Activated naive CD4-positive, alpha-beta T cell treated with anti-CD3 and anti-CD28 coated beads for 36 hours (primary cell): Measurements from ENCODE around the gene SMIM13. TPM values are rescaled to one million over a fixed set of nuclear protein-coding genes. Genes with fewer than 3 reads are reported as not detected.
A peak's percentile ranks its signal among the peaks of the same experiment; 100 is the strongest.

ENCODE experiments used
- CTCF ChIA-PET: fragments of 350-600 bp; sonication (Branson Sonifier 250); formaldehyde crosslinking; loops from one replicate; lab custom pipeline; 2021; ENCODE audit warnings: antibody characterized with exemption; lab: Charles Lee
- DNase-seq: peaks from one replicate; pipeline ENCODE4 v3.0.0-alpha.2; 2020
- H3K27ac Mint-ChIP-seq: one replicate; pipeline ENCODE4 v1.8.0; 2021; ENCODE audit warnings: mild to moderate bottlenecking, mixed read lengths
- H3K27me3 Mint-ChIP-seq: one replicate; pipeline ENCODE4 v1.8.0; 2021; ENCODE audit warnings: low read depth, mixed read lengths
- H3K36me3 Mint-ChIP-seq: one replicate; pipeline ENCODE4 v1.8.0; 2021; ENCODE audit warnings: low read depth, mixed read lengths
- H3K4me1 Mint-ChIP-seq: one replicate; pipeline ENCODE4 v1.8.0; 2021; ENCODE audit warnings: low read depth, mixed read lengths
- H3K4me3 Mint-ChIP-seq: one replicate; pipeline ENCODE4 v1.8.0; 2021; ENCODE audit warnings: mild to moderate bottlenecking, moderate library complexity, mixed read lengths
- H3K9me3 Mint-ChIP-seq: one replicate; pipeline ENCODE4 v1.8.0; 2021; ENCODE audit warnings: mixed read lengths
- intact Hi-C: fragments of 100-400 bp; cut with micrococcal nuclease; formaldehyde crosslinking; loops from one replicate; pipeline ENCODE4 v1.15.1; 2023
- total RNA-seq, 2 experiments: library from RNA; stranded (reverse); gene quantifications; one replicate each; pipeline ENCODE4 v1.2.3, GENCODE V29; 2021

The SMIM13 gene
- total RNA-seq, 2 experiments from 2014 or later, result 5.7 to 7.1 TPM

- H3K36me3 Mint-ChIP-seq, result no peaks in the 10 kb centered on the region
- DNase-seq, result peak; percentile 89
- peaks cover 7% of the 10 kb centered on the region for H3K4me1 Mint-ChIP-seq
- CTCF ChIA-PET, result interaction anchor here (0.6 to 5.9 kb wide), 8 partner anchors 9 to 431 kb away, joined by 3 to 77 read pairs (median 4); no protein-coding TSS in a partner anchor
- intact Hi-C loops, result loop anchor here (1.0 to 5.0 kb wide), 6 partner anchors 28 to 431 kb away; no protein-coding TSS in a partner anchor
- H3K4me3 Mint-ChIP-seq, result no peak overlapping the region
- no peaks in the 10 kb centered on the region for H3K9me3 Mint-ChIP-seq
- H3K27ac Mint-ChIP-seq, result no peak overlapping the region
- no peaks in the 10 kb centered on the region for H3K27me3 Mint-ChIP-seq
Observed at GRCh38 chr6:11144393-11144851, 50.8 kb downstream of the SMIM13 start.

DNA sequence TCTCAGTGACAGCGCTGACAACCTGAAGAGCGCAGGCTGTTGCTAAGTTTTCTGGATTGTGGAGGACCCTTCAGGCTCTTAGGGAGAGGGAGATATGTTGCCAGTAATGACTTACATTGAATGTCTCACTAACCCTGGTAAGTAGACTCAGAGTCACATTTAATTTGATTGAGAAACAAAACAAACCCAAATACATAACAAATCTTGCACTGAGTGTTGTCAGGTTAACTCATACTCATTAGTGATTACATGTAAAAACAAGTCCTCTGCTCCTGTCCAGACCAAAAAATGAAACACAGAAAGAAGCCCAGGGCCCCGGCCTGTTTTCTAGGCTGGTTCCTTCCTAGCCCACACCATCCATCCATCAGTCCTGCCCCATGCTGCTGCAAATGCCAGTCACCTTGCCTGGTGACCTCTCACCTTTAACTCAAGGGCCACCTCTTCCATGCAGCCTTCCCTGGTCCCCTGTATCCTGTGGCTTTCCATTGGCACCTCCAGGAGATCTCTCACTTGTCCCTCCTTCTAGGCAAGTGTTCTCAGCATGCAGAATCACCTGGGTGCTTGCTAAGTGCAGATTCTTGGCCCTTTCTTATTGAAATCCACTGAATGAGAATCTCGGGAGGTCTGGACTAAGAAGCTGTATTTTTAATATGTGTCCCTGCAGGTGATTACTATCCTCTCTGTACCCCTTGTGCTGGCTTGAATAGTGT, 52.6 kb downstream of the SMIM13 start:
- H3K27me3 Mint-ChIP-seq, result no peaks in the 10 kb centered on the region
- no peaks in the 10 kb centered on the region for H3K36me3 Mint-ChIP-seq
- CTCF ChIA-PET, result interaction anchor here (1.2 to 5.9 kb wide), 2 partner anchors 26 to 351 kb away, joined by 3 to 77 read pairs; no protein-coding TSS in a partner anchor
- no peaks in the 10 kb centered on the region for H3K4me1 Mint-ChIP-seq
- DNase-seq, result no peak
- H3K4me3 Mint-ChIP-seq, result no peak overlapping the region
- H3K27ac Mint-ChIP-seq, result no peak overlapping the region
- no peaks in the 10 kb centered on the region for H3K9me3 Mint-ChIP-seq
- intact Hi-C loops, result no loop called here

- H3K9me3 Mint-ChIP-seq, result no peaks in the 10 kb centered on the region
- intact Hi-C loops, result no loop called here
- no peak for DNase-seq
- no peaks in the 10 kb centered on the region for H3K36me3 Mint-ChIP-seq
- H3K4me1 Mint-ChIP-seq, result peaks cover 6% of the 10 kb centered on the region
- H3K4me3 Mint-ChIP-seq, result no peak overlapping the region
- CTCF ChIA-PET, result interaction anchor here (0.8 kb wide), 1 partner anchor 22 kb away, joined by 3 read pairs; no protein-coding TSS in a partner anchor
- no peak overlapping the region for H3K27ac Mint-ChIP-seq
- no peaks in the 10 kb centered on the region for H3K27me3 Mint-ChIP-seq
Observed at GRCh38 chr6:11149551-11149950, 55.9 kb downstream of the SMIM13 start.

DNA sequence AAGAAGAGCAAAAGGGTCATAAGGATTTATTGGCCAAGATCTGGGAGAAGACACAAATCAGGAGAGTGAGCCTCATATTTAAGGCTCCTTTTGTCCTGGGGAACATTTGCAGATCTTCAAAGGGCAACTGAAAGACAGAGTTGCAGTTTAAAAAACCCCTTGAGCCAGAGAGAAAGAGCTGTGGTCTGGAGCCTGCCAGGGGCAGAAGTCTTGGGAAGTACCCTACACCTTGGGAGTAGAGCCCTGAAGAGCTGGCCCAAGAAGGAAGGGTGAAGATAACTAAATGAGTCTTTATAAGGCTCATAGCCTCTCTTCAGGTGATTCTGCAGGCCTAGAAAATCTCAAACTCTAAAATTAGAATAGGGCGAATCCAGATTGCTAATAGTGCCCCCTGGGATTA, 57.9 kb downstream of the SMIM13 start:
- CTCF ChIA-PET, result interaction anchor here (0.9 kb wide), 1 partner anchor 344 kb away, joined by 3 read pairs; no protein-coding TSS in a partner anchor

GRCh38 chr6:11152581-11152980, 58.9 kb downstream of the SMIM13 start:
- Mint-ChIP-seq H3K27ac (no peak overlapping the region), H3K9me3 (no peaks in the 10 kb centered on the region), H3K4me1 (peaks cover 6% of the 10 kb centered on the region), H3K36me3 (no peaks in the 10 kb centered on the region), H3K27me3 (no peaks in the 10 kb centered on the region), H3K4me3 (no peak overlapping the region)
- intact Hi-C loops, result no loop called here
- CTCF ChIA-PET, result no interaction called here
- no peak for DNase-seq

More for the DNA sequence above, 57.9 kb downstream of the SMIM13 start:
- Mint-ChIP-seq H3K4me1 (peaks cover 6% of the 10 kb centered on the region), H3K36me3 (no peaks in the 10 kb centered on the region), H3K9me3 (no peaks in the 10 kb centered on the region), H3K27ac (no peak overlapping the region), H3K4me3 (no peak overlapping the region), H3K27me3 (no peaks in the 10 kb centered on the region)
- no peak for DNase-seq
- intact Hi-C loops, result no loop called here

DNA sequence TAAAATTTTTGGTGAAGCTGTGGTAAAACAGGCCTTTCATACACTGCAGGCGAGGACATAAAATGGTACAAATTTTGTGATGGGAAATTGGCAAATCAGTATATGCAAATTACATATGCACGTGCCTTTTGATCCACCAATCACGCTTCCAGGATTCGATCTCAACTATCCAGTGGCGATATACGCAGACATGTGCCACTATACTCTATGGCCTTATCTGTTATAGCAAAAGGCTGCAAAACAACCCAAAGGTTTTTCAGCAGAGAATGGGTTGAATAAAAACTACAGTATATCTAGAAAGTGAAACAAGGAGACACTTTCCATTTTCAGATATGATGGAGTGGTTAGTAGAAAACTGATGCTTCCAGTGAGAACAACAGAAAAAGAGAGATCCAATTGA, 59.8 kb downstream of the SMIM13 start:
- H3K9me3 Mint-ChIP-seq, result no peaks in the 10 kb centered on the region
- DNase-seq, result no peak
- no peaks in the 10 kb centered on the region for H3K27me3 Mint-ChIP-seq
- intact Hi-C loops, result no loop called here
- peak overlapping the region; percentile 64 for H3K4me3 Mint-ChIP-seq
- no peaks in the 10 kb centered on the region for H3K36me3 Mint-ChIP-seq
- H3K27ac Mint-ChIP-seq, result no peak overlapping the region
- CTCF ChIA-PET, result interaction anchor here (1.1 kb wide), 1 partner anchor 24 kb away, joined by 5 read pairs; no protein-coding TSS in a partner anchor
- peaks cover 6% of the 10 kb centered on the region for H3K4me1 Mint-ChIP-seq

GRCh38 chr6:11155589-11155988, 62.0 kb downstream of the SMIM13 start:
- CTCF ChIA-PET, result interaction anchor here (0.6 to 4.5 kb wide), 2 partner anchors 25 to 341 kb away, joined by 5 to 30 read pairs; no protein-coding TSS in a partner anchor
- intact Hi-C loops, result no loop called here
- Mint-ChIP-seq H3K4me1 (peaks cover 6% of the 10 kb centered on the region), H3K36me3 (no peaks in the 10 kb centered on the region), H3K4me3 (no peak overlapping the region), H3K27ac (no peak overlapping the region), H3K9me3 (no peaks in the 10 kb centered on the region), H3K27me3 (no peaks in the 10 kb centered on the region)
- no peak for DNase-seq

GRCh38 chr6:11160199-11160598, 66.6 kb downstream of the SMIM13 start:
- H3K27me3 Mint-ChIP-seq, result no peaks in the 10 kb centered on the region
- intact Hi-C loops, result no loop called here
- no peak overlapping the region for H3K4me3 Mint-ChIP-seq
- H3K27ac Mint-ChIP-seq, result no peak overlapping the region
- no peaks in the 10 kb centered on the region for H3K9me3 Mint-ChIP-seq
- H3K36me3 Mint-ChIP-seq, result no peaks in the 10 kb centered on the region
- CTCF ChIA-PET, result no interaction called here
- DNase-seq, result no peak
- H3K4me1 Mint-ChIP-seq, result peaks cover 4% of the 10 kb centered on the region

- DNase-seq, result no peak
- Mint-ChIP-seq H3K27ac (no peak overlapping the region), H3K36me3 (no peaks in the 10 kb centered on the region), H3K4me3 (no peak overlapping the region), H3K4me1 (peaks cover 4% of the 10 kb centered on the region), H3K27me3 (no peaks in the 10 kb centered on the region), H3K9me3 (no peaks in the 10 kb centered on the region)
- CTCF ChIA-PET, result interaction anchor here (0.7 kb wide), 1 partner anchor 19 kb away, joined by 3 read pairs; no protein-coding TSS in a partner anchor
- intact Hi-C loops, result no loop called here
Observed at GRCh38 chr6:11161031-11161956, 67.7 kb downstream of the SMIM13 start.

DNA sequence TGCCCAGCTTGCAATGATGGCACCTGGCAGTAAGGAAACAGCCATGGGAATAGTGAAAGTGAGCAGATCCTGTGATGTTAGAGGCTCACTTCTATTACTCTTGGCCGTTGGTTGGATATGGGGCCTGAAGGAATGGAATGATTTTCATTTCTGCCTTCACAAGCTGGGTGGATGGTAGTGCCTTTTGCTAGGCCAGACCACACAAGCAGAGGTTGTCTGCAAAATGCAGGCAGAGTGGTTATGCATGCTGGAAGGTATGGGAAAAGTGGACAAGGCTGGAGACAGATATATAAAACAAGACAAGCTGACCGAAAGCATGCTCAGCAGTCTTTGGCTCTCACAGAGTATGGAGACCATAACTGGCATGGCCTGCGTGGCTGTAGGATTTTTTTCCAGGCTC, 68.6 kb downstream of the SMIM13 start:
- Mint-ChIP-seq H3K4me1 (peaks cover 4% of the 10 kb centered on the region), H3K27me3 (no peaks in the 10 kb centered on the region), H3K4me3 (no peak overlapping the region), H3K27ac (no peak overlapping the region), H3K9me3 (no peaks in the 10 kb centered on the region), H3K36me3 (no peaks in the 10 kb centered on the region)
- no peak for DNase-seq
- intact Hi-C loops, result no loop called here
- CTCF ChIA-PET, result interaction anchor here (1.1 to 1.6 kb wide), 2 partner anchors 10 to 334 kb away, joined by 6 to 7 read pairs; no protein-coding TSS in a partner anchor

DNA sequence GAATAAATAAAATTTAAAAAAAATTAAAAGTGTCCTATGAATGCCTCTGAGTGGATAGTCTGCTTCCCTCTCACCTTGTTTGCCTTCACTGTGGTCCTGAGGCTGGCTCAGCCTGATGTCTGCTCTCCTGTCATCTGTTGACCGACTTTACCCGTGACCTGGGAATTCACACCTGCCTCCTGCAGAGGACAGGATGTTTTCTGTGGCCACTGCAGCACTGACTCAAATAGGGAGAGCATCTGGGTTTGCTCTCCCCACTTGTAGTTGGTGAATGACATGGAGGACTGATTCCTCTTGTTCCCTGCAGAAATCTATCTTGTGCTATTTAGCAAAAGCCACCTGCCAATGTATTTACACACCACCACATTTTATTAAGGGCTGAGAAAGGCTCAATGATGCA, 70.3 kb downstream of the SMIM13 start:
- no peaks in the 10 kb centered on the region for H3K9me3 Mint-ChIP-seq
- no peaks in the 10 kb centered on the region for H3K27me3 Mint-ChIP-seq
- H3K36me3 Mint-ChIP-seq, result no peaks in the 10 kb centered on the region
- no peak for DNase-seq
- no peak overlapping the region for H3K4me3 Mint-ChIP-seq
- no peak overlapping the region for H3K27ac Mint-ChIP-seq
- CTCF ChIA-PET, result interaction anchor here (1.6 kb wide), 1 partner anchor 8 kb away, joined by 7 read pairs; no protein-coding TSS in a partner anchor
- peaks cover 4% of the 10 kb centered on the region for H3K4me1 Mint-ChIP-seq
- intact Hi-C loops, result no loop called here
